ENCODE measurements around the gene IL27RA. TPM values are rescaled to one million over a fixed set of nuclear protein-coding genes. Genes with fewer than 3 reads are reported as not detected.

The IL27RA gene
- total RNA-seq (2014; rRNA removed; shearing (Covaris generic)): 2.3 TPM in 2 replicates

GRCh38 chr19:14031719-14032480 lies at the start of gene IL27RA:
TSS of gene IL27RA (plus strand) at chr19:14031762. CDS start at chr19:14031873, 111 bp downstream.
- peak; percentile 40 for DNase-seq (ENCODE audit: low read depth)

- no peak for DNase-seq (ENCODE audit: low read depth)
Measured at GRCh38 chr19:13981988-13982501, 49.5 kb upstream of the IL27RA start.

- DNase-seq (ENCODE audit: low read depth): no peak
Measured at GRCh38 chr19:13982773-13983172, 48.8 kb upstream of the IL27RA start.

- no peak for DNase-seq (ENCODE audit: low read depth)
Measured at GRCh38 chr19:13983213-13983889, 48.2 kb upstream of the IL27RA start.

GRCh38 chr19:13984186-13984585 lies 47.4 kb upstream of the IL27RA start:
- no peak for DNase-seq (ENCODE audit: low read depth)

- DNase-seq (ENCODE audit: low read depth): no peak
Measured at GRCh38 chr19:13984875-13985741, 46.5 kb upstream of the IL27RA start.

- DNase-seq (ENCODE audit: low read depth): no peak
Measured at GRCh38 chr19:13985771-13986347, 45.7 kb upstream of the IL27RA start.

- peak; percentile 49 for DNase-seq (ENCODE audit: low read depth)
Measured at GRCh38 chr19:13986348-13986904, 45.1 kb upstream of the IL27RA start.

GRCh38 chr19:13987101-13987890 lies 44.3 kb upstream of the IL27RA start:
- DNase-seq (ENCODE audit: low read depth): no peak

DNA sequence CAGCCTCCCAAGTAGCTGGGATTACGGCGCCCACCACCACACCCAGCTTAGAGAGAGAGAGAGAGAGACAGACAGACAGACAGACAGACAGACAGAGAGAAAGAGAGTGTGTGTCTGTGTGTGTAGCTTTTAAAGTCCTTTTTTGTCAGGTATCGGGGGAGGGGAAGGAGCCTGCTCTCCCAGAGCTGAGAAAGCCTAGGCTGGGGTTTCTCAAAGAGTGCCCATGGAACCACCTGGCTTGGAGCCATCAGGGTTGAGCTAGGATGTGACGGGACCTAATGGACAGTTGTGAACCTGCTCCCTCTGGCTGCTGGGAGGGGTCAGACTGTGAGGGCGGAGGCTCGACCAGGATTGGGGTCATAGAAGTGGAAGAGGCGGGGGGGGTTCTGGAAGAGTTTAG lies 42.1 kb upstream of the IL27RA start:
- DNase-seq (ENCODE audit: low read depth): no peak

DNA sequence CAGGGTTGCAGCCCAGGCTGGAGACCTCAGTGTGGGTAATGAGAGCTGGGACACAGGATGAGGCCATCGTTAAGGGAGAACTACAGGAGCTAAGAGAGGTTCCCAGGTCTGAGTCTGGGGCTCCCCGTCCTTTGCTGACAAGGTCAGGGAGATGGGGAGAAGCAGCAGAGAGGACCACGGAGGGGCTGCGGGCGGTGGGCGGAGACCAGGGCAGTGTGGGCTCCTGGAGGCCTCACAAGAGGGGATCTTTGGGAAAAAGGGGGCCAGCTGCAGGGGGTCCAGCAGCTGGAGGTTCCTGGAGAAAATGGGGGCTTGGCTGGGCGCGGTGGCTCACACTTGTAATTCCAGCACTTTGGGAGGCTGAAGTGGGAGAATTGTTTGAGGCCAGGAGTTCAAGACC lies 41.5 kb upstream of the IL27RA start:
- DNase-seq (ENCODE audit: low read depth): no peak

- no peak for DNase-seq (ENCODE audit: low read depth)
Measured at GRCh38 chr19:13992025-13992424, 39.5 kb upstream of the IL27RA start.

DNA sequence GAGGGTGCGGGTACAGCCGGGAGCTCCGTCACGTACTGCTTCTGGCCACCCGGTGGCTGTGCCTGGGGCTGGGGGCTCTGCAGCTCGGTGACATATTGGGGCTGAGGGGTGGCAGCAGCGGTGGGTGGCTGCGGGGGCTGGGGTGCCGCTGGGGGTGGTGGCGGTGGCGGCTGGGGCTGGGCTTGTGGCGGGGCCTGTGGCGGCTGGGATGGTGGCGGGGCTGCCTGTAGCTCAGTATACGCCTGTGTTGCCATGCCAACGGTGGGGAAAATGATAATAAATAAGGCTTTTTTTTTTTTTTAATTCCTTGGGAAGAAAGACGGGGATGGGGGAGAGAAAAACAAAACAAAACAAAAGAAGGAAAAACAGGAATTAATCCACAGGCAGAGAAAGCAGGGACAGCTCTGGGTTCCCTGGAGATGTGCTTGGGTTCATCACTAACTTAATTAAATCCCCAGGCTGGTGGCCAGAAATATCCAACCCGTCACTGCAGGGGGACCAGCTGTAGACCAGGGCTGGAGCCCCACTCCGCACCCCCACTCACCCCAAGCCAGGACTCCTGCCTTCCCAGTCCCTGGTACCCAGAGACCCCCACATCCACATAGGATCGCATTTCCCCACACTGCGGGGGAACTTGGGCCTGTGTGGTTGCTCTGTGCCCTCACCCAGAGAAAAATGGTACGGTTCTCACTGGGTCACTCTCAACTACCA lies 37.8 kb upstream of the IL27RA start:
- no peak for DNase-seq (ENCODE audit: low read depth)

DNA sequence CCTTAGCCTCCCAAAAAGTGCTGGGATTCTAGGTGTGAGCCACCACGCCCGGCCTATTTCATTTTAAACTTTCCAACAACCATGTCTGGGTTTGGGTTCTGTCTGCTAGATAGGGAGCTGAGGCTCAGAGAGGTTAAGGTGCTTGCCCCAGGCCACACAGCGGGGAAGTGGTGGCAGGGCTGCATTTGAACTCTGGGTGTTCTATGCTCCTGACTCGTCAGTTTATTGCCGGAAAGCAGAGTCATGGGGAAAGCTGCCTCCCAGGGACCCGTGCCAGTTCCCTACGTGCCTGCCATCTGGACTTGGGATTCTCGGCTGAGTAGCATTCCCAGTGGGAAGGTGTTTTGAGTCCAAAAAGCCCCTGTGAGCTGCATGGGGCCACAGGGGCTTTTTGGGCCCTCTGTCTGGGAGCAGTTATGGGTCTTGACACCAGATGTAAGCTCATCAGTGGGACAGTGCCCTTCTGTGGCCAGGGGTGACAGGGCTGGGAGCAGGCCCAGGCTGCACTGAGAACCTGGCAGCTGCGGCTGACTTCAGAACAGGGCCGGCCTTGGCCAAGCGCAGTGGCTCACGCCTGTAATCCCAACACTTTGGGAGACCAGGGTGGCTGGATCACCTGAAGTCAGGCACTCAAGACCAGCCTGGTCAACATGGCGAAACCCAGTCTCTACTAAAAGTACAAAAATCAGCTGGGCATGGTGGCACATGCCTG lies 36.4 kb upstream of the IL27RA start:
- peak; percentile 27 for DNase-seq (ENCODE audit: low read depth)

- no peak for DNase-seq (ENCODE audit: low read depth)
Measured at GRCh38 chr19:13995878-13996765, 35.4 kb upstream of the IL27RA start.

DNA sequence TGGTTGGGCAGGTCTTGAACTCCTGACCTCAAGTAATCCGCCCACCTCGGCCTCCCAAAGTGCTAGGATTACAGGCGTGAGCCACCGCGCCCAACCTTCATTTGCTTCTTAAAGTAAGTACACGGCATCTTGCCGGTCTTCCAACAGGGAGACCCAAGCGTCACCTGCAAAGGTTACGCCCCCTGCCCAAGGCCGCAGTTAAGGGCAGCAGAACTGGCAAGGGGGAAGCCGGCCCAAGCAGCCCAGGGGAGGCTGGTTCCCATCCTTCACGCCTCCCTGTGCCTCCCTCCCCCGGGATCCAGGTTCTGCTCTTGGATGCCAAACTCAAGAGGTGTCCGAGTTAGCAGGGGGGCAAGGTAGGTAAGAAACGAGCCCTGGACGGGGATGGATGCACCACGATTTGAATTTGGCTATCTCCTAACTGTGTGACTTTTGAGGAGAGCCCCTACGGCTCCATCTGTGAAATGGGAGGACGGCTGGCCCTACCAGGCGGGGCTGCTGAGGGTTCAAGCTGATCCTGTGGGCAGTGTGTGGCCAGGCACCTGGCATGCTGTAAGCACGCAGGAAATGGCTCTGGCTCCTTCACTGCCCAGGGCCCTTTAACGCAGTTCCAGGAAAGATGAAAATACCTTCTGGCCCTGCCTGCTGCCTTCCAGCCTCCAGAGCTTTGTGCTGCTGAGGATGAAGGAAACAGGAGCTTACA lies 34.5 kb upstream of the IL27RA start:
- no peak for DNase-seq (ENCODE audit: low read depth)

- no peak for DNase-seq (ENCODE audit: low read depth)
Measured at GRCh38 chr19:13997631-13997962, 34.0 kb upstream of the IL27RA start.

DNA sequence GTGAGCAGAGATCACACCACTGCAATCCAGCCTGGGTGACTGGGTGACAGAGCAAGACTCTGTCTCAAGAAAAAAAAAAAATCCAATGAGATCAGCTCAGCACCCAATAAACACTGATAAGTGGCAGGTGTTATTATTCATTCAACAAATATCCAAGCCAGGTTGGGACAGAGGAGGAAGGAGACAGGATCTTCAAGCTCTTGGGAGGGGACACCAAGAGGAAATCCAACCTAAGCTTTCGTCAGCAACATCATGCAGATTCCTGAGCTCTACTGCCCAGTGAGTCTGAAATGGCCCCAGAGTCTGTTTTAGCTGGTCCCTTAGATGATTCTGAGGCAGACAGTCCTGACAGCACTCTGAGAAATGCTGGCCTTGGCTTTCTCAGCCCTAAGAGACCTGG lies 33.1 kb upstream of the IL27RA start:
- DNase-seq (ENCODE audit: low read depth): no peak
